T-helper 9 cell (primary cell): ENCODE measurements around the gene TNFRSF18.

ENCODE experiments used
- DNase-seq: peaks from one replicate; pipeline ENCODE4 v3.0.0-alpha.2; 2020

The TNFRSF18 gene

DNA sequence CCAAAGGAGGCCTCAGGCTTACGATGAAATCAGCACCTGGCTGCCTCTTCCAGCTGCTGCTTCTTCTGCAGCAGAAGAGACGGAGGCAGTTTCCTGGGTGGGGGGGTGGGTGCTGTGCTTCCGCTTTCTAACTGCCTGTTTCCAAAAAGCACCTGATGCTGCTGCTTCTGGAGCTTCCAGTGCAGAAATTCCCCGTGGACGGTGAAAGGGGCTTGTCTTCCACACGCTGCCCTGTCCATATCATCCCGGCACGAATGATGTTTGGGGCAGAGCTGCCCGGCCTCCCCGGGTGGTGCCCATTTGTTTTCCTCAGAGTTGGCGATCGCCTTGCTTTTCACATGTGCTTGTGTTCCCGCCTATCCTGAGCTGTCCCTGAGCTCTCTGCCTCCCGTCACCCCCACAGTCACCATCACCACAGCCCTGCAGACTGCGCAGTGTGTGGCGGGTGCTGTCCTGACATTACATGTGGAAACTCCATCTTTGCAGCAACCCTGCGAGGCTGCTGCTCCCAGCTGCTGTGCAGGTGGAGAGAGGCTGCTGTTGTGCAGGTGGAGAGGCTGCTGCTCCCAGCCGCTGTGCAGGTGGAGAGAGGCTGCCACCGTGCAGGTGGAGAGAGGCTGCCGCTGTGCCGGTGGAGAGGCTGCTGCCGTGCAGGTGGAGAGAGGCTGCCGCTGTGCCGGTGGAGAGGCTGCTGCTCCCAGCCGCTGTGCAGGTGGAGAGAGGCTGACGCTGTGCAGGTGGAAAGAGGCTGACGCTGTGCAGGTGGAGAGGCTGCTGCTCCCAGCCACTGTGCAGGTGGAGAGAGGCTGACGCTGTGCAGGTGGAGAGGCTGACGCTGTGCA, 30.9 kb downstream of the TNFRSF18 start:
- no peak for DNase-seq

DNA sequence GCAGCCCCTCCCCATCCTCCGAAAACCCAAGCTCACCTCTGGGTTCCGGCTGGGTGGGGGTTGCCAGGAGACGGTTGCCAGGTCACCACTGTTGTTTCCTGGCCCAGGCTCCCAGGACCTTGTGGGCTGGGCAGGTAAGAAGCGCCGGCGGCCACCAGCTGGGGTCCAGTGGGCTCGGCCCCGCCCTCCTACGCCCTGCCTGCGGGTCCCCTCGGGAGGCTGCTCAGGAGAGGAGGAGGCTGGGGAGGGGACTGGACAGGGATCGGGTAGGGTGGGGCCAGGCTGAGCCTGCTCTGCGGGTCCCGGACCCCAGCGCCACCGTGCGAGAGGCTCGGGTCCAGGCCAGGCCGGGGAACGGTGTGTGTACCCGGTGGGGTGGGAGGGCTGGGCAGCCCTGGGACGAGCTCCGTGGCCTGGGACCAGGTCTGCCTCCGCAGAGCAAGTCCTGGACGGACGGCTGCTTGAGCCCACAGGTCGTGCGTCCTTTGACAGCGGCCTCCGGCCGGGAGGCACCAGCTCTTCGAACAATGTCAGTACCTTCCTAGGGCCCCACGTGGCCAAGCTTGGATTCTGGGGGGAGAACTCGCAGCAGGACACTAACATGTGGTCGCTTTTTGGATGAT, 32.5 kb downstream of the TNFRSF18 start, which contains the start of gene TTLL10:
Gene TTLL10 (plus strand): TSS at position 88 of the 623 bp plus-strand sequence. CDS start 5,336 bp downstream, outside the sequence.
- peak; percentile 40 for DNase-seq

GRCh38 chr1:1173061-1173792, 33.2 kb downstream of the TNFRSF18 start:
- DNase-seq: no peak

- DNase-seq: peak; percentile 30
These were observed 34.6 kb downstream of the TNFRSF18 start for GRCh38 chr1:1171546-1172340.

DNA sequence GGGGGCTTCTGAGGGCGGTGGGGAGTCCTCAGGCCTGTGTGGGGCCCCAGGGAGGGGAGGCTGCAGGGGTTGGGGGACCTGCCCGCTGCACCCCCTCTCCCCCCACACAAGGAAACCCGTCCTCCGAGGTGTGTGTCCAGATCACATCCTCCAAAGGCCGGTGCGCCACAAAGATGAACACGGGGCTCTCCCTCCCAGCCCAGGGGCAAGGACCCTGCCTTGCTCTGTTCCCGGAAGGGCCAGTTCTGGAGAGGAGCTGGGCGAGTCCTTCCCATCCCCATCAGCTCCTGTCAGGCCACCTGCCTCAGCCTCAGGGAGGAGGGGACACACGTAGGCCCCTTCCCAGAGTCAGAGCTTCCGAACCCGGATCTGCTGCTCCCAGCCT, 35.2 kb downstream of the TNFRSF18 start:
- no peak for DNase-seq

DNA sequence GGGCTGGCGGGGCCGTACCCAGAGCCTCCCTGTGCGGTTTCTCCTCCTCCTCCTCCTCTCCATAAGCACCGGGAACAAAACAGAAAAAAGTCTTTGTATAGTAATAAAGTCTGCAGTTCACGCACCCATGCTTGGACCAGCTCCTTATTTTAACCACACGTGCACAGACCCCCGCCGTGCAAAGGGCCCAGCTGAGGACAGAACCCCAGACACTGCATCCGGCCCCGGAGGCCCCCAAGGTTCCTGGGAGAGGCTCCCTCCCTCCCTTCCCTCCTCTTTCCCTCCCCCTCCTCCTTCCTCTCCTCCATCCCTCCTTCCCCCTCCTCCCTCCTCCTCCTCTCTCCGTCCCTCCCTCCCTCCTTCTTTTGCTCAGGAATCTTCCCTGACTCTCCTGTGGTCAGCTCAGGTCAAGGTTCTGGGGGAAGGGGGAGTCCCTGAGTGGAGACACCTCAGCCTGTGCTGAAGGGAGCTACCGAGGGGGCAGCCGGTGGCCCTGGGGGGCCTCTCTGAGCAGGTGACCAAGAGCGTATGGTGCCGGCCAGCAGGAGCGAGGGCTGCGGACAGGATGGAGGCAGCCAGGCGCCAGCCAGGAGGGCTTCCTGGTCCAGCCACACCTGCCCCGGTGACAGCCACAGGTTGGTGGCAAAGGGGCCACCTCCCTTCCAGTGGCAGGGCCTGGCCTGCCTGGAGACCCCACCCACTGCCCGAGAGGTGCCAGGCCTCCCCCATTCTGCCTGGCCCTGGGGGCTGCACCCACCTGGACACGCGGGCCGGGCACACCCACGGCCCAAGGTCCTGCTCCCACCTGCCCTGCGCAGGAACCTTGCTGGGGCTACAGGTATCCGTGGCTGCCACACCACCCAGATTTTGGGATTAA, 35.9 kb downstream of the TNFRSF18 start:
- no peak for DNase-seq

DNA sequence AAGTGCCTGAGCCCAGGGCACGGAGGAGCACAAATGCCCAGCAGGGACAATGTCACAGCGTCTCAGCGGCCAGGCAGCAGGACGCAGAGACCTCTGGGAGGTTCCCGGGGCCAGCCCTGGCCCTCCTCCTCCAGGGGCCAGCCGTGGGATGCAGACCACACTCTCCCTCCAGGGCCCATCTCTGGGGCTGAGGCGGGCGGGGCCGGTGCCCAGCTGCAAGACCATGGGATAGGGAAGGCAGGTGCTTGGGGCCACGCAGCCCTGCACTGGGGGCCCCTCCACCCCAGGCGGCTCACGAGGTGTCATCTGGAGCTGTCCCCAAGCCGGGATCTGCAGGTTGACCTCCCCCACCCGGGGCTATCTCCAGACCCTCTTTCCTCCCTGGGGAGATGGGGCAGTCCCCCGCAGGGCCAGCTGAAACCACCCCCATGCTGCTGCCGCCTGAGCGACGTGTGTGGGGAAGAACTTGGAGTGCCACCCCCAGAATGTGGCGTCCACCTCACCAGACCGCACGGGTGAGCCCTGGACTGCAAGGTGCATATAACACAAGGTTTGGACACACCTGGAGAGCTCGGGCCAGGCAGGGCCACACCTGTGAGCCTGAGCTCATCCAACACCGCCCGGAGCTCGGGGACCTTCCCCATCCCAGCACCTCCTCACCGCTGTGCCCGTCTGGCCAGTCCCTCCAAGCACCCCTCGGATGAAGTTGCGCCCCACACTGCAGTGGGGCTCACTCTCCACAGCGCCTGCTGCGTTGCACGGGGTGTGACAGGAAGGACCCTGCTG, 36.8 kb downstream of the TNFRSF18 start:
- DNase-seq: no peak

- no peak for DNase-seq
These were observed 37.7 kb downstream of the TNFRSF18 start for GRCh38 chr1:1168451-1169411.

DNA sequence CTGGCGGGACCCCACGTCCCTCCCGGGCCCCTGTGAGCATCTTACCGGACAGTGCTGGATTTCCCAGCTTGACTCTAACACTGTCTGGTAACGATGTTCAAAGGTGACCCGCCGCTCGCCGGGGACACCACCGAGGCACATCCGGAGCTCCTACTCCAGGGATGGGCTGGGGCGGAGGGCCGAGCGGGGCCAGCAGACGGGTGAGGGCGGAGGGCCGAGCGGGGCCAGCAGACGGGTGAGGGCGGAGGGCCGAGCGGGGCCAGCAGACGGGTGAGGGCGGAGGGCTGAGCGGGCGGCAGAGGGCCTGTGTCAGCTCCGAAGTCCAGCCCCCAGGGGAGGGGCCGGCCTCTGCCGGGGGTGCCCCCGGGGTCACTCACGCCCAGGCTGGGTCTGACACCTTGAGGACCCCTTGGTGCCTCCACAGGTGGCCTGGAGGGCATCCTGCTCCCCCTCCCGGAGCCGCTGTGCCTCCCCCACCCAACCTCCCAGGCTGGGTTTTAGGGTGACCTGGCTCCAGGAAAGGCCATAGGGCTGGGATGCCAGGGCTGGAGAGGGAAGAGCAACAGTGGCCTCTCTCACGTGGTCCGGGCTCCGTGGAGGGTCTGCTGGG, 38.4 kb downstream of the TNFRSF18 start:
- DNase-seq: no peak

DNA sequence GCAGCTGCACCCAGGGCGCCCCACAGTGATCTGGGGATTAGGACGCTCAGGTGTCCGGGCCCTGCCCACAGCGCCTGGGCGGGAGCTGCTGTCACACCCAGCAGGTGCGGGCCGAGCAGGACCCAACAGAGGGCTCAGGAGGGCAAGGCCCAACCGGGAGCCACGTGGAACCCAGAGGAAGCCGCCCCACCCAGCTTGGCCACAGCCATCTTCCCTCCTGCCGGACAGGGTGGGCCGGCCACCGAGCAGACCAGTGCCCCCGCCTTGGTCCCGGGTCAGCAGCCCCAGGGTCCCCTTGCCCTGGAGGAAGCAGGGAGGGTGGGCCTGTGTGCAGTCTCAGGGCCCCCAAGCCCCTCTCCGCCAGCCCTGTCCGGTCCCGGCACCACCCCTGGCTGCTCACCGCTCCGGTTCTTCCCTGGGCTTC, 39.0 kb downstream of the TNFRSF18 start:
- no peak for DNase-seq

DNA sequence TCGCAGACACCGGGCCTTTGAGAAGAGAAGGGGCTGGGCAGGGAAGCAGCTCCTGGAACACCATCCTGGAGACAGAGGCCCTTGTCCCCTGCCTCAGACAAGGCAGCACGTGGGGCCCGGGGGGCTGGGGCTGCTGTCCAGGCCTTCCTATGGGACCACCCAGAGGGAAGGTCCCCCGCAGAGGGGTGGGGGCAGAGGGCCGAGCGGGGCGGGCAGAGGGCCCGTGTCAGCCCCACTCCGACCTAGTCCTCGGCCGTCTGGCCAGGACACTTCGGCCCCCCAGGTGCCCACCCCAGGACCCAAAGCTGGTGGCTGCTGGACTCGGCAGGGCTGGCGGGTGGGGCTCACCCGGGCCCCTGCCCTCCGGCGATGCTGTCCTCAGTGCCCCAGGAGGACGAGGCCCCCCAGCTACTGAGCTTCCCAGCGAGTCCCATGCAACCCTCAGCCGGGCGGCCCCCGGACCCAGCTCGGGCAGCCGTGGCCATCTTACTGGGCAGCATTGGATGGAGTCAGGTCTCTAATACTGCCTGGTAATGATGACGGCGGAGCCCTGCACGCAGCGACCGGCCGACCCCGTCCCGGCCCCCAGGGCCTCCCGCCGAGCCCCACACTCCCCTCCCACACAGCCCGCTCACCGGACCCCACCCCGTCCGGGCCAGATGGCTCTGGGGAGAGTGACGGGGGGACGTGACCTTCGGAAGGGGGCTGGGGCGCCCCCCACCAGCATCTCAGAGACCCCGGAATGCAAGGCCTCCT, 39.6 kb downstream of the TNFRSF18 start:
- no peak for DNase-seq

GRCh38 chr1:1165900-1166421, 40.4 kb downstream of the TNFRSF18 start:
- DNase-seq: no peak

DNA sequence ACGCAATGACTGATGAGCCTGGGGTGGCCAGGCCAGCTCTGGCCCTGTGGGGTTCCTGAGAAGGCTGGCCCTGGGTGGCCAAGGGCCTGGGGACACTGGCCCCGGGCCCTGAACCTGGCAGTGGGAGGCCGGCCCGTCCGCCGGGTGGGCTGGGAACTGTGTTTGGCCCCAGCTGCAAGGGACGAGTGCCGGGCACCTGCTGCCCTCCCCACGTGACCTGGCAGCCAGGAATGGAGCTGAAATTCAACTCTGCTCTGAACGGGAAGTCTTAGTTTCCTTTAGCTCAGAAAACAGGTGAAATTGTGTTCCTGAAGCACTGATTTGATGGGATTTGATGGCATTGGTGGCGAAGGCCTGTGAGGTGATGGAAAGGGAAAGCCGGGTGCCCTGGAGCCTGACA, 40.9 kb downstream of the TNFRSF18 start:
- DNase-seq: no peak

- no peak for DNase-seq
These were observed 41.5 kb downstream of the TNFRSF18 start for GRCh38 chr1:1164701-1165451.

DNA sequence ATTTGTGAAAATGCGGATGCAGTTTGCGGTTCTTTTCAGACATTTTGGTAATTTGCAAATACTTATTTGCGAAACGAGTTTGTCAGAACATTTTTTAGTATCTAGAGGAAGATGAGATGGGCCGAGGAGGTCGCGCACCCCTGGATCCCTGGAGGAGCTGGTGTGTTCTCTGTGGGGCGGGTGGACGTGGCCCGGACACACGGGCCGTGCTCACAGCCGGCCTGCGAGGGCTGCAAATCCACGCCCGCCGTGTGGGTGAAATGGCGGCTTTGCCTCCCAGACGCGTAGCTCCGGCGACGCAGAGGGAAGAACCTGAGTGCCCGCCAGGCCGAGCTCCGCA, 42.1 kb downstream of the TNFRSF18 start:
- DNase-seq: no peak

DNA sequence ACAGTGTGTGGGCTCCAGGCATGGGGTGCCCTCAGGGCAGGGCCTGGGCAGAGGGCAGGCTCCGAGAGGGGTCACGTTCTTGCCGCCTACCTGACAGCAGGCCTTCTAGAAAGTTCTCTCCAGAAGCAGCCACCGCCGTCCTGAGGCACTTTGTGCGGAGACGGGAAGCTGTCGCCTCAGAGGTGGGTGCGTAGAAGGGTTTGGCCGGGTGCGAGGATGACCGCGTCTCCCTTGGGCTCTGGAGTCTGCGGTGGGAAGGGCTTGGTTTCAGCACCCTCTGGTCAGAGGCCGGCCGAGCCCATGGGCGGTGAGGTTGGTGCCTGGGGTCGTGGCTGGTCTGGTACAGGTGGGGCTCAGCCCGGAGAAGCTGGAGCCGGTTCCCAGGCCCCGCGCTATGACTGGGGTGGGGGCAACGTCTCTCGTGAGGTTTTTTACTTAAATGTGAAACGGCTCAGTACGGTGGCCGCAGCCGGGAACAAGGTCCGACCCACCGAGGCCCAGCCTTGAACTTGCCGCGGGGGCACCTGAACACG, 42.8 kb downstream of the TNFRSF18 start:
- no peak for DNase-seq
